ENCODE measurements around the gene EFTUD2.

EFTUD2 gene

DNA sequence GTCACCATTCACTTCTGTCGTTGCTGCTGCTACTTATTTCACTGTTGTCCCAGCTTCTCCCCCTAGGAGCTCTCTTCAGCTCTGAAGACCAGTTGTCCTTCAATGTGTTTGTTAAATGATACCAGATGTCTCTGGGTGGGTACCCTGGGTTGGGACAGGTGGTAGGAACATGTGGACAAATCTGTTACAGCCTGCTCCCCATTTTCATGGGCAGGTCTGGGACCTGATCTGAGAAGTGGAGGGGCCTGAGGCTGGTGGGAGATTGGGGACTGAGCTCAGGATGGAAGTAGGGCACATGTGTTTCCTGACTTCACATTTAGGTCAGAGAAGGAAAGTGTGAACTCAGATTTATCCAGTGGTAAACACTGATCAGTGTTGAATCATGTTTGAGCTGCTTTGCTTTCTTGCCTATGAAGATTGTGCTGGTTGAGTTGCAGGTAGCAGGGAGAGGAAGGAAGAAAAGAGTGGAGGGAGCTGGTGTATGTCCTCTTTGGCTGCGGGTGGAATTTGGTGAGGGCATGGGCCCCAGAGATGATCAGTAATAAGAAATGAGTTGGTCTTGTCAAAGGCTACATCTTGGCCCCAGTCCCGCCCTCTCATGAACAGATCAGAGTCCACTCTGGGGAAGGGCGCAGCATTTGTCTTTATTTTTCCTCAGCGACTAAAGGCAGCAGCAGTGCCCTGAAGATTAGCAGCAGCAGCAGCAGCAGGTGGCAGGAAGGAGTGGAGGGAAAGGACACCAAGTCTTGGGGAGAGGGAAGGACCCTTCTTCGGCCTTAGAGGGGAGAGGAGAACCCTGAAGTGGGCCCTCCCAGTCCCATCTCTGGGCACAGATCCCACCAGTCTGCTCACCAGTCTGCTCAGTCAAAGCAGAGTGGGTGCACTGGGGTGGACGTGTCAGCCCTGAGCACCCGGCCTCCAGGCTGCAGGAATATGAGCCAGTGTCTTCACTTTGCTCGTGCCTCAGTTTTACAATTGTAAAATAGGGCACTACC, 6.1 kb upstream of the EFTUD2 start:
- H3K4me3 ChIP-seq (ENCODE audit: low read depth, low read length), result no peak overlapping the region
- no peak for DNase-seq (ENCODE audit: low read depth)
- TF ChIP-seq, protein P1, sequence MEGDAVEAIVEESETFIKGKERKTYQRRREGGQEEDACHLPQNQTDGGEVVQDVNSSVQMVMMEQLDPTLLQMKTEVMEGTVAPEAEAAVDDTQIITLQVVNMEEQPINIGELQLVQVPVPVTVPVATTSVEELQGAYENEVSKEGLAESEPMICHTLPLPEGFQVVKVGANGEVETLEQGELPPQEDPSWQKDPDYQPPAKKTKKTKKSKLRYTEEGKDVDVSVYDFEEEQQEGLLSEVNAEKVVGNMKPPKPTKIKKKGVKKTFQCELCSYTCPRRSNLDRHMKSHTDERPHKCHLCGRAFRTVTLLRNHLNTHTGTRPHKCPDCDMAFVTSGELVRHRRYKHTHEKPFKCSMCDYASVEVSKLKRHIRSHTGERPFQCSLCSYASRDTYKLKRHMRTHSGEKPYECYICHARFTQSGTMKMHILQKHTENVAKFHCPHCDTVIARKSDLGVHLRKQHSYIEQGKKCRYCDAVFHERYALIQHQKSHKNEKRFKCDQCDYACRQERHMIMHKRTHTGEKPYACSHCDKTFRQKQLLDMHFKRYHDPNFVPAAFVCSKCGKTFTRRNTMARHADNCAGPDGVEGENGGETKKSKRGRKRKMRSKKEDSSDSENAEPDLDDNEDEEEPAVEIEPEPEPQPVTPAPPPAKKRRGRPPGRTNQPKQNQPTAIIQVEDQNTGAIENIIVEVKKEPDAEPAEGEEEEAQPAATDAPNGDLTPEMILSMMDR (conservative IDR thresholded peaks at IDR 0.05; ENCODE audit: low read depth, low read length), result no peak

DNA sequence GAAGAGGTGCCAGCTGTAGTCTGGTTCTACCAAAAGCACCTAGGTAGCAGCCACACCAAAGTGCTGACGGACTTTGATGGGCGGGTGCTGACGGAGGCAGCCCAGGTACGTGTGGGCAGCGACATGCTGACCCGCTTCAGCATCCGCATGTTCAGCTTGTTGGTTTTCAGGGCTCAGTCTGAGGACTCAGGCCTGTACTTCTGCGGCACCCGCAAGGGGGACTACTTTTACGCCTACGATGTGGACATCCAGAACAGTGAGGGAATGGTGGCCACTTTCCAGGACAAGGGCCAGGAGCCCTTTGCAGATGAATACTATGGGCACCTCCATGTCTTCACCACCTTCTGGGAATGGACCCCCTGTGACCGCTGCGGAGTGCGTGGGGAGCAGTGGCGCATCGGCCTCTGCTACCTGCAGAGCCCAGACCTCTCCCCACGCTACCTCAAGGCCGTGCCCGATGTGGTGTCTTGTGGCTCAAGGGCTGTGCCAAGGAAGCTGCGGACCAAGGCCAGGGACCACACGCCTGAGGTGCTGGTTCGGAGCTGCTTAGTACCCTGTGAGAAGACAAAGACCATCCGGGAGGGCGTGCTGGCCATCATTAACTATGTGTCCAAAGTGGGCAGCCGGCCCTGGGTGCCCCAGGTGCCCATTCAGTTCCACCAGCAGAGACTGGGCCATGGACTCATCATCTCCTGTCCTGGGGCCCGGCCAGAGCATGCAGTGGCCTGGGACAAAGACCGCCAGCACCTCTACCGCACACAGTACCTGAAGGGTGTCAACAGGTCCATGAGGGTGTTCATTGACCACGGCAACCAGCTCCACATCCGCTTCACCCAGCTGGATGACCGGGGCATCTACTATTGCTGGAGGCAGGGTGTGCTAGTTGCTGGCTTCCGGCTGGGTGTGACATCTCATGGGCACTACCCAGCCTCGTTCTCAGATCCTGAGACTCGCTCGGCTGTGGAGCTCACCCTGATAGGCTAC, 5.0 kb upstream of the EFTUD2 start:
- TF ChIP-seq, protein P1 (conservative IDR thresholded peaks at IDR 0.05; ENCODE audit: low read depth, low read length), result no peak
- DNase-seq (ENCODE audit: low read depth), result no peak
- H3K4me3 ChIP-seq (ENCODE audit: low read depth, low read length), result no peak overlapping the region

DNA sequence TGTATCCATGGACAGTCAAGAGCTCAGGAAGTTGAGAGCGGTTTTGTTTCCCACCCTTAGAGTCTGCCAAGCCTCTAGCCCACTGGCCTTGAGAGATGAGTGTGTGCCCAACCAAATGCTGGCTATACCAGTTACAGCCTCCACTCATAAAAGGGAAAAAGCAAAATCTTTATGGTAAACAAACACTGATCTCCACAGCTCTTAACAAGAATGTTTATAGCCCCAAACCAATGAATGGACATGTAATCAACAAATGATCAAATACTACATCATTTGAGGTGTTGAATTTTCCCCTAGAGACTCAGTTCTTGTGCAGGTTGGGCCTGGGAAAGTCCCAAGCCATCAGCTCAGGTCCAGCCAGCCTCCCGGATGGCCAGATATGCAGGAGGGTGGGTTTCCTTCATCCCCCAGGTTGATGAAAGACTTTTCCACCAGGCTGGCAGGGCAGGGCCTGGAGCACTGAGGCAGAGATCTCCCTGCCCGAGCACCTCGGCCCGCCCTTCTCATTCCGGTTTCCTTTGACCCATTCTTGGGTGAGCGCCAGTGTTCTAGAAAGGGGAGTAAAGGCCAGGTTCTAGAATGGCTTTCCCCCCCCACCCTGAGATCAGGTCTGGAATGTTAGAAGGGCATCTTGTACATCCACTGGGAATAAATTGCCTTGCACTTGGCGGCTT, 3.9 kb upstream of the EFTUD2 start:
- DNase-seq (ENCODE audit: low read depth), result no peak
- no peak overlapping the region for H3K4me3 ChIP-seq (ENCODE audit: low read depth, low read length)
- TF ChIP-seq, protein P1 (conservative IDR thresholded peaks at IDR 0.05; ENCODE audit: low read depth, low read length), result no peak

DNA sequence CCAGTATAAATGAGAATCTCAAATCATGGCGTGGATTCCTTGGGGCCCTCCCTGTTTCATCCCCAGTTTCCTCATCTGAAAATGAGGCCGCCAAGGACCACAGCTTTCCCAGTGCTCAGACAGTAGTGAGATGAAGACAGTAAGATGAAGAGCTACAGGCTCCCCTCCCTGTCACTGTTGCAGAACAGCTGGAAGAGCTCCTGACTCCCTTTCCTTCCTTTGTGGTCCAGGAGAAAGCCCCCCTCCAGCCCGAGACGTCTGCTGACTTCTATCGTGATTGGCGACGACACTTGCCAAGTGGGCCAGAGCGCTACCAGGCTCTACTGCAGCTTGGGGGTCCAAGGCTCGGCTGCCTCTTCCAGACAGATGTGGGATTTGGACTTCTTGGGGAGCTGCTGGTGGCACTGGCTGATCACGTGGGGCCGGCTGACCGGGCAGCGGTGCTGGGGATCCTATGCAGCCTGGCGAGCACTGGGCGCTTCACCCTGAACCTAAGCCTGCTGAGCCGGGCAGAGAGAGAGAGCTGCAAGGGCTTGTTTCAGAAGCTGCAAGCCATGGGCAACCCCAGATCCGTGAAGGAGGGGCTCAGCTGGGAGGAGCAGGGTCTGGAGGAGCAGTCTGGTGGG, 3.0 kb upstream of the EFTUD2 start:
- DNase-seq (ENCODE audit: low read depth), result no peak
- H3K4me3 ChIP-seq (ENCODE audit: low read depth, low read length), result no peak overlapping the region
- TF ChIP-seq, protein P1 (conservative IDR thresholded peaks at IDR 0.05; ENCODE audit: low read depth, low read length), result no peak

DNA sequence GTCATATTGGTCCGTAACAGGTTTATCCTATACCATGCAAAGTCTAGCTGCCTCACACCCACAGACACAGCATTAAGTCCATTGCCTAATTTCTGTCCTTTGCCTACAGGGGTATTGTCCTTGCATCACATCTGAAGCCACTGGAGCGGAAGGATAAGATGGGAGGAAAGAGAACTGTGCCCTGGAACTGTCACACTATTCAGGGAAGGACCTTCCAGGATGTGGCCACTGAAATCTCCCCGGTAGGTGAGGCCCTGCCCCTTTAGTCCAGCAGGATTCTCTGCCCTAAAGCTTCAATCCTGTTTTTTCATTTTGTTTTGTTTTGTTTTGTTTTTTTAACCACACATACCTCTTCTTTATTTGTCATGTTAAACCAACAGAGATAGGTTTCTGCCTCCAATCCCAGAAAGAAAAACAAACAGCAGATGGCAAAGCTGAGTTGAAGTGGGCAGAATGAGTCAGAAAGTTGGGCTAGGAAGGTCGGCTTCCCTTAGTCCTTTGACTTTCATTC, 2.2 kb upstream of the EFTUD2 start:
- no peak overlapping the region for H3K4me3 ChIP-seq (ENCODE audit: low read depth, low read length)
- peak; percentile 50 for DNase-seq (ENCODE audit: low read depth)
- TF ChIP-seq, protein P1 (conservative IDR thresholded peaks at IDR 0.05; ENCODE audit: low read depth, low read length), result peak; percentile 19

DNA sequence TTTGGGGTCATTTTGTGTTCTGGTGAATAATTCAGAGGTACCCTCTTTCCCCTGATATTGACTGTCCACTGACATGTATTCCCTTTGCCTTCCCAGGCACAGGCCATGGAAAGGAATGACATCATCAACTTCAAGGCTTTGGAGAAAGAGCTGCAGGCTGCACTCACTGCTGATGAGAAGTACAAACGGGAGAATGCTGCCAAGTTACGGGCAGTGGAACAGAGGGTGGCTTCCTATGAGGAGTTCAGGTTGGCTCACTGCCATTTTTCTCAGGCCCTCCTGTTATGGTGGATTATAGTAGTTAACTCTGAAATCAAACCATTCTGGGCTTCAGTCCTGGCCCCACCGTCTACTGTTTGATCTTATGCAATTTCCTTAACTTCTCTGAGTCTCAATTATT, 1.6 kb upstream of the EFTUD2 start:
- TF ChIP-seq, protein P1 (conservative IDR thresholded peaks at IDR 0.05; ENCODE audit: low read depth, low read length), result no peak
- peak; percentile 88 for DNase-seq (ENCODE audit: low read depth)
- no peak overlapping the region for H3K4me3 ChIP-seq (ENCODE audit: low read depth, low read length)

All from choroid plexus epithelial cell (primary cell).